Erythroblast (primary cell): ENCODE results near the gene SNX11.

Experiments
- GATA1 ChIP-seq: IDR thresholded peaks from 2 replicates; pipeline ENCODE4 v1.6.1; 2011; ENCODE audit warnings: low read depth, mild to moderate bottlenecking, control low read depth, low read length, moderate library complexity
- POLR2A ChIP-seq: IDR thresholded peaks from 2 replicates; pipeline ENCODE4 v1.6.1; 2011; ENCODE audit warnings: mild to moderate bottlenecking, low read length

GRCh38 chr17:48144231-48144630 is 36.7 kb downstream of the SNX11 start:
- TF ChIP-seq POLR2A (no peak), GATA1 (no peak)
